ENCODE data around the gene DLG2.

The DLG2 gene

GRCh38 chr11:83477772-83478171, 2149.4 kb downstream of the DLG2 start:
- no peak for TF ChIP-seq CTCF (IDR thresholded peaks at IDR 0.05; ENCODE audit: low read length, missing control alignments)
- H3K4me3 ChIP-seq (replicated peaks; ENCODE audit: low read depth, low read length): no peak overlapping the region
- no peak for DNase-seq (ENCODE audit: low read depth)

GRCh38 chr11:83475760-83476159, 2151.4 kb downstream of the DLG2 start:
- DNase-seq (ENCODE audit: low read depth): no peak
- no peak for TF ChIP-seq CTCF (IDR thresholded peaks at IDR 0.05; ENCODE audit: low read length, missing control alignments)
- no peak overlapping the region for H3K4me3 ChIP-seq (replicated peaks; ENCODE audit: low read depth, low read length)

GRCh38 chr11:83473743-83474142, 2153.4 kb downstream of the DLG2 start:
- no peak for DNase-seq (ENCODE audit: low read depth)
- H3K4me3 ChIP-seq (replicated peaks; ENCODE audit: low read depth, low read length): no peak overlapping the region
- no peak for TF ChIP-seq CTCF (IDR thresholded peaks at IDR 0.05; ENCODE audit: low read length, missing control alignments)

- DNase-seq (ENCODE audit: low read depth): no peak
- H3K4me3 ChIP-seq (replicated peaks; ENCODE audit: low read depth, low read length): no peak overlapping the region
- TF ChIP-seq CTCF (IDR thresholded peaks at IDR 0.05; ENCODE audit: low read length, missing control alignments): no peak
Observed at GRCh38 chr11:83472806-83473205, 2154.3 kb downstream of the DLG2 start.

GRCh38 chr11:83471831-83472727, 2155.1 kb downstream of the DLG2 start:
- no peak overlapping the region for H3K4me3 ChIP-seq (replicated peaks; ENCODE audit: low read depth, low read length)
- DNase-seq (ENCODE audit: low read depth): no peak
- TF ChIP-seq CTCF (IDR thresholded peaks at IDR 0.05; ENCODE audit: low read length, missing control alignments): no peak

- no peak for TF ChIP-seq CTCF (IDR thresholded peaks at IDR 0.05; ENCODE audit: low read length, missing control alignments)
Observed at GRCh38 chr11:83467837-83468236, 2159.3 kb downstream of the DLG2 start.

More at GRCh38 chr11:83467837-83468236, 2159.3 kb downstream of the DLG2 start:
- DNase-seq (ENCODE audit: low read depth): no peak
- no peak overlapping the region for H3K4me3 ChIP-seq (replicated peaks; ENCODE audit: low read depth, low read length)
